Loucy (cell line): ENCODE data around the gene LY6G6F.

Source experiments
- H2AFZ ChIP-seq: fragments of 200-600 bp; sonication (generic); 2 replicates; pipeline ENCODE4 v1.6.0; 2016; ENCODE audit warnings: antibody characterized with exemption, mild to moderate bottlenecking, low read length, moderate library complexity
- H3F3A ChIP-seq: fragments of 200-600 bp; 2 replicates; pipeline ENCODE4 v1.6.0; 2016; ENCODE audit warnings: antibody characterized with exemption, low read depth, mild to moderate bottlenecking
- H3K27me3 ChIP-seq: fragments of 200-600 bp; sonication (generic); 2 replicates; pipeline ENCODE4 v1.6.1; 2014; ENCODE audit warnings: low read length, mild to moderate bottlenecking; ENCODE audit not compliant: insufficient read depth, poor library complexity, severe bottlenecking
- H3K36me3 ChIP-seq: fragments of 200-600 bp; sonication (generic); 2 replicates; pipeline ENCODE4 v1.6.1; 2016; ENCODE audit warnings: low read length; ENCODE audit not compliant: insufficient read depth
- H3K4me1 ChIP-seq: fragments of 200-600 bp; sonication (generic); 2 replicates; pipeline ENCODE4 v1.5.1; 2014; ENCODE audit warnings: low read length, mild to moderate bottlenecking; ENCODE audit not compliant: insufficient read depth, poor library complexity, severe bottlenecking
- H3K4me2 ChIP-seq: fragments of 200-600 bp; sonication (generic); 2 replicates; pipeline ENCODE4 v1.6.0; 2014; ENCODE audit warnings: antibody characterized with exemption, low read length, low read depth, mild to moderate bottlenecking; ENCODE audit not compliant: poor library complexity, severe bottlenecking
- H3K4me3 ChIP-seq: fragments of 200-600 bp; sonication (generic); 2 replicates; pipeline ENCODE4 v1.5.1; 2014; ENCODE audit warnings: low read length, mild to moderate bottlenecking, mixed read lengths; ENCODE audit not compliant: poor library complexity, severe bottlenecking
- H3K79me2 ChIP-seq: fragments of 200-600 bp; sonication (generic); 2 replicates; pipeline ENCODE4 v1.6.1; 2014; ENCODE audit warnings: low read length; ENCODE audit not compliant: insufficient read depth
- H3K9ac ChIP-seq: fragments of 200-600 bp; sonication (generic); 2 replicates; pipeline ENCODE4 v1.6.0; 2014; ENCODE audit warnings: mild to moderate bottlenecking, low read depth, low read length, moderate library complexity; ENCODE audit not compliant: poor library complexity, severe bottlenecking
- H3K9me2 ChIP-seq: fragments of 200-600 bp; sonication (generic); replicated peaks from 2 replicates; pipeline ENCODE4 v1.6.1; 2016; ENCODE audit warnings: low read depth, low read length, mixed read lengths
- H3K9me3 ChIP-seq: fragments of 200-600 bp; sonication (generic); 2 replicates; pipeline ENCODE4 v1.6.1; 2014; ENCODE audit warnings: mild to moderate bottlenecking, antibody characterized with exemption, low read length, low read depth; ENCODE audit not compliant: insufficient read depth
- H4K20me1 ChIP-seq: fragments of 200-600 bp; sonication (generic); 2 replicates; pipeline ENCODE4 v1.6.0; 2014; ENCODE audit warnings: antibody characterized with exemption, low read length, mild to moderate bottlenecking; ENCODE audit not compliant: insufficient read depth, poor library complexity, severe bottlenecking
- CTCF ChIP-seq: fragments of 200-600 bp; sonication (generic); conservative IDR thresholded peaks from 2 replicates; pipeline ENCODE4 v1.5.1; 2014; ENCODE audit warnings: mild to moderate bottlenecking, antibody characterized with exemption, low read length
- EZH2phosphoT487 ChIP-seq: fragments of 200-600 bp; IDR thresholded peaks from 2 replicates; pipeline ENCODE4 v1.6.1; 2018; ENCODE audit warnings: antibody characterized with exemption, mild to moderate bottlenecking, moderate library complexity, borderline replicate concordance

Gene LY6G6F

GRCh38 chr6:31729979-31730630 lies 23.4 kb downstream of the LY6G6F start:
- H4K20me1 ChIP-seq = peaks cover 43% of the 10 kb centered on the region
- TF ChIP-seq CTCF = 0 out of 2 replicates have a peak, but pooled peaks have one; percentile 1
- TF ChIP-seq EZH2phosphoT487 = no peak
- H3K9ac ChIP-seq = peak overlapping the region; percentile 89
- peaks cover 77% of the 10 kb centered on the region for H3K79me2 ChIP-seq
- peaks cover 41% of the 10 kb centered on the region for H3K36me3 ChIP-seq
- H3K9me2 ChIP-seq = no peaks in the 10 kb centered on the region
- H3K4me3 ChIP-seq = peak overlapping the region; percentile 94
- peak overlapping the region; percentile 85 for H3K4me2 ChIP-seq
- H3F3A ChIP-seq = peaks cover 17% of the 10 kb centered on the region; the same call in 1 of the 2 replicates
- no peaks in the 10 kb centered on the region for H3K9me3 ChIP-seq
- H3K4me1 ChIP-seq = peaks cover 64% of the 10 kb centered on the region
- H3K27me3 ChIP-seq = no peaks in the 10 kb centered on the region
- peak overlapping the region; percentile 45; the same call in 1 of the 2 replicates for H2AFZ ChIP-seq

GRCh38 chr6:31730631-31731086 lies 24.0 kb downstream of the LY6G6F start:
- H3K4me2 ChIP-seq = peak overlapping the region; percentile 85
- peak overlapping the region; percentile 94 for H3K4me3 ChIP-seq
- peaks cover 41% of the 10 kb centered on the region for H3K36me3 ChIP-seq
- peaks cover 5% of the 10 kb centered on the region for H3K27me3 ChIP-seq
- H3K79me2 ChIP-seq = peaks cover 83% of the 10 kb centered on the region
- H2AFZ ChIP-seq = no peak overlapping the region
- no peaks in the 10 kb centered on the region for H3K9me3 ChIP-seq
- H3K9me2 ChIP-seq = no peaks in the 10 kb centered on the region
- peaks cover 45% of the 10 kb centered on the region for H4K20me1 ChIP-seq
- peaks cover 62% of the 10 kb centered on the region for H3K4me1 ChIP-seq
- peak overlapping the region; percentile 89 for H3K9ac ChIP-seq
- H3F3A ChIP-seq = peaks cover 16% of the 10 kb centered on the region; the same call in 1 of the 2 replicates
- TF ChIP-seq EZH2phosphoT487 (no peak), CTCF (0 out of 2 replicates have a peak, but pooled peaks have one; percentile 1)

GRCh38 chr6:31732029-31732428 lies 25.4 kb downstream of the LY6G6F start:
- no peak overlapping the region for H2AFZ ChIP-seq
- no peak for TF ChIP-seq EZH2phosphoT487
- no peak for TF ChIP-seq CTCF
- peaks cover 15% of the 10 kb centered on the region; the same call in 1 of the 2 replicates for H3F3A ChIP-seq
- H3K36me3 ChIP-seq = peaks cover 40% of the 10 kb centered on the region
- H3K4me3 ChIP-seq = no peak overlapping the region
- H3K9me2 ChIP-seq = no peaks in the 10 kb centered on the region
- H3K27me3 ChIP-seq = peaks cover 9% of the 10 kb centered on the region
- H3K79me2 ChIP-seq = peaks cover 92% of the 10 kb centered on the region
- no peak overlapping the region for H3K9ac ChIP-seq
- peaks cover 48% of the 10 kb centered on the region for H4K20me1 ChIP-seq
- no peaks in the 10 kb centered on the region for H3K9me3 ChIP-seq
- peak overlapping the region; percentile 21 for H3K4me2 ChIP-seq
- peaks cover 55% of the 10 kb centered on the region for H3K4me1 ChIP-seq
